Stimulated activated naive CD8-positive, alpha-beta T cell treated with anti-CD3 and anti-CD28 coated beads, Interleukin-15, amount 100 ng/mL, for 72 hours (primary cell): Measurements from ENCODE around the gene FCMR.

Experiments
- ATAC-seq: fragments of 150-1000 bp; cut with Tn5 transposase; 2 replicates; pipeline ENCODE4 v1.10.0; 2021; ENCODE audit warnings: mild to moderate bottlenecking, moderate library complexity
- DNase-seq, 2 donors: peaks; one replicate each; pipeline ENCODE4 v3.0.0; 2021 to 2022
- H3K27ac Mint-ChIP-seq, 2 donors: one replicate each; pipeline ENCODE4 v1.8.0; 2022; ENCODE audit warnings: mild to moderate bottlenecking in 2 of 2, mixed read lengths in 2 of 2, moderate library complexity in 2 of 2
- H3K27me3 Mint-ChIP-seq: one replicate; pipeline ENCODE4 v1.8.0; 2022; ENCODE audit warnings: mixed read lengths
- H3K4me1 Mint-ChIP-seq: one replicate; pipeline ENCODE4 v1.8.0; 2022; ENCODE audit warnings: mild to moderate bottlenecking, mixed read lengths
- H3K4me3 Mint-ChIP-seq, 2 donors: one replicate each; pipeline ENCODE4 v1.8.0; 2022; ENCODE audit warnings: mild to moderate bottlenecking in 2 of 2, mixed read lengths in 2 of 2, moderate library complexity in 1 of 2
- H3K9me3 Mint-ChIP-seq, 2 donors: one replicate each; pipeline ENCODE4 v1.8.0; 2022; ENCODE audit warnings: mixed read lengths in 2 of 2

The FCMR gene

GRCh38 chr1:206885341-206886060 is 36.2 kb downstream of the FCMR start:
- no peaks in the 10 kb centered on the region for H3K9me3 Mint-ChIP-seq
- H3K27me3 Mint-ChIP-seq: no peaks in the 10 kb centered on the region
- DNase-seq (no peak), ATAC-seq (no peak)
- H3K4me1 Mint-ChIP-seq: peaks cover 10% of the 10 kb centered on the region
- H3K27ac Mint-ChIP-seq: no peak overlapping the region
- H3K4me3 Mint-ChIP-seq: no peak overlapping the region

- DNase-seq (no peak), ATAC-seq (no peak)
- no peaks in the 10 kb centered on the region for H3K27me3 Mint-ChIP-seq
- no peaks in the 10 kb centered on the region for H3K4me1 Mint-ChIP-seq
- H3K4me3 Mint-ChIP-seq: no peak overlapping the region
- H3K27ac Mint-ChIP-seq: no peak overlapping the region
- peaks cover under 1 to 4% of the 10 kb centered on the region in 2 donors for H3K9me3 Mint-ChIP-seq
Observed at GRCh38 chr1:206883876-206884275, 37.9 kb downstream of the FCMR start.

GRCh38 chr1:206883160-206883559 is 38.6 kb downstream of the FCMR start:
- H3K4me3 Mint-ChIP-seq: no peak overlapping the region
- DNase-seq (no peak), ATAC-seq (no peak)
- no peak overlapping the region for H3K27ac Mint-ChIP-seq
- no peaks in the 10 kb centered on the region for H3K4me1 Mint-ChIP-seq
- no peaks in the 10 kb centered on the region for H3K27me3 Mint-ChIP-seq
- peaks cover 7 to 10% of the 10 kb centered on the region in 2 donors for H3K9me3 Mint-ChIP-seq

- ATAC-seq: no peak
- H3K4me1 Mint-ChIP-seq: no peaks in the 10 kb centered on the region
- DNase-seq: no peak
- H3K4me3 Mint-ChIP-seq: no peak overlapping the region
- no peak overlapping the region for H3K27ac Mint-ChIP-seq
- H3K27me3 Mint-ChIP-seq: no peaks in the 10 kb centered on the region
- peaks cover 10 to 13% of the 10 kb centered on the region in 2 donors for H3K9me3 Mint-ChIP-seq
Observed at GRCh38 chr1:206882555-206882954, 39.2 kb downstream of the FCMR start.

- H3K27me3 Mint-ChIP-seq: no peaks in the 10 kb centered on the region
- no peak overlapping the region for H3K27ac Mint-ChIP-seq
- H3K4me3 Mint-ChIP-seq: no peak overlapping the region
- ATAC-seq: no peak
- H3K4me1 Mint-ChIP-seq: no peaks in the 10 kb centered on the region
- DNase-seq: no peak
- peaks cover 14 to 29% of the 10 kb centered on the region in 2 donors for H3K9me3 Mint-ChIP-seq
Observed at GRCh38 chr1:206880314-206880713, 41.4 kb downstream of the FCMR start.

- Mint-ChIP-seq H3K4me3 (no peak overlapping the region), H3K9me3 (peaks cover 14 to 33% of the 10 kb centered on the region in 2 donors), H3K4me1 (peaks cover 2% of the 10 kb centered on the region), H3K27me3 (no peaks in the 10 kb centered on the region), H3K27ac (no peak overlapping the region)
- ATAC-seq (no peak), DNase-seq (no peak)
Observed at GRCh38 chr1:206878456-206878855, 43.3 kb downstream of the FCMR start.

GRCh38 chr1:206875752-206876377 is 45.9 kb downstream of the FCMR start:
- Mint-ChIP-seq H3K27me3 (no peaks in the 10 kb centered on the region), H3K4me1 (peaks cover 5% of the 10 kb centered on the region), H3K9me3 (peaks cover 14 to 37% of the 10 kb centered on the region in 2 donors), H3K27ac (no peak overlapping the region), H3K4me3 (no peak overlapping the region)
- no peak for ATAC-seq
- DNase-seq: no peak

- H3K9me3 Mint-ChIP-seq: peaks cover 12 to 32% of the 10 kb centered on the region in 2 donors
- H3K27ac Mint-ChIP-seq: no peak overlapping the region
- no peaks in the 10 kb centered on the region for H3K27me3 Mint-ChIP-seq
- ATAC-seq (no peak), DNase-seq (no peak)
- H3K4me1 Mint-ChIP-seq: peaks cover 5% of the 10 kb centered on the region
- H3K4me3 Mint-ChIP-seq: no peak overlapping the region
Observed at GRCh38 chr1:206873603-206874188, 48.0 kb downstream of the FCMR start.

- Mint-ChIP-seq H3K9me3 (peaks cover under 1 to 22% of the 10 kb centered on the region in 2 donors), H3K27me3 (peaks cover 10% of the 10 kb centered on the region), H3K27ac (no peak overlapping the region), H3K4me3 (no peak overlapping the region), H3K4me1 (peaks cover 5% of the 10 kb centered on the region)
- DNase-seq (no peak), ATAC-seq (no peak)
Observed at GRCh38 chr1:206872139-206872538, 49.6 kb downstream of the FCMR start.

- H3K27me3 Mint-ChIP-seq: peaks cover 10% of the 10 kb centered on the region
- no peak for ATAC-seq
- H3K4me1 Mint-ChIP-seq: peaks cover 20% of the 10 kb centered on the region
- no peak overlapping the region for H3K27ac Mint-ChIP-seq
- no peak overlapping the region for H3K4me3 Mint-ChIP-seq
- H3K9me3 Mint-ChIP-seq: peaks cover 0 to 4% of the 10 kb centered on the region in 2 donors
- no peak for DNase-seq
Observed at GRCh38 chr1:206868264-206868663, 53.5 kb downstream of the FCMR start.

GRCh38 chr1:206867716-206868115 is 54.0 kb downstream of the FCMR start:
- DNase-seq: no peak
- ATAC-seq: no peak
- Mint-ChIP-seq H3K4me1 (peaks cover 19% of the 10 kb centered on the region), H3K27me3 (peaks cover 15% of the 10 kb centered on the region), H3K9me3 (peaks cover 0 to 4% of the 10 kb centered on the region in 2 donors), H3K4me3 (no peak overlapping the region), H3K27ac (no peak overlapping the region)

GRCh38 chr1:206867239-206867638 is 54.5 kb downstream of the FCMR start:
- ATAC-seq (no peak), DNase-seq (no peak)
- peaks cover 0 to 3% of the 10 kb centered on the region in 2 donors for H3K9me3 Mint-ChIP-seq
- H3K4me3 Mint-ChIP-seq: no peak overlapping the region
- H3K27ac Mint-ChIP-seq: no peak overlapping the region
- H3K4me1 Mint-ChIP-seq: peaks cover 19% of the 10 kb centered on the region
- H3K27me3 Mint-ChIP-seq: peaks cover 17% of the 10 kb centered on the region

GRCh38 chr1:206866062-206866461 is 55.7 kb downstream of the FCMR start:
- Mint-ChIP-seq H3K27ac (peak overlapping the region in 1 of 2 donors; percentile 5), H3K4me1 (peaks cover 19% of the 10 kb centered on the region), H3K4me3 (no peak overlapping the region), H3K27me3 (peaks cover 23% of the 10 kb centered on the region), H3K9me3 (no peaks in the 10 kb centered on the region)
- no peak for ATAC-seq
- DNase-seq: no peak

- Mint-ChIP-seq H3K27ac (peak within 1 kb of the TSS in 1 of 2 donors; percentile 5), H3K4me1 (peaks cover 19% of the 10 kb centered on the region), H3K4me3 (no peak within 1 kb of the TSS)
Observed at GRCh38 chr1:206864939-206865671, 56.6 kb downstream of the FCMR start, which contains the start of gene IL20. Gene IL20, plus strand, starts transcription at chr1:206865623. Its CDS starts 230 bp downstream, at chr1:206865853.

GRCh38 chr1:206863266-206863665 is 58.5 kb downstream of the FCMR start:
- no peak for ATAC-seq
- Mint-ChIP-seq H3K27me3 (peaks cover 29% of the 10 kb centered on the region), H3K27ac (no peak overlapping the region), H3K4me1 (peaks cover 23% of the 10 kb centered on the region), H3K9me3 (no peaks in the 10 kb centered on the region), H3K4me3 (no peak overlapping the region)
- no peak for DNase-seq

More at GRCh38 chr1:206864939-206865671, 56.6 kb downstream of the FCMR start, which contains the start of gene IL20:
- DNase-seq (peak; percentile 79 to 82), ATAC-seq (peak; percentile 93)
- no peaks in the 10 kb centered on the region for H3K9me3 Mint-ChIP-seq
- H3K27me3 Mint-ChIP-seq: peaks cover 30% of the 10 kb centered on the region
